H1 (cell line): ENCODE data around the gene CLIP4. TPM values are rescaled to one million over a fixed set of nuclear protein-coding genes. Genes with fewer than 3 reads are reported as not detected.

Experiments
- CBX5 ChIP-seq: fragments of 300-800, 300-1000 bp; sonication (generic); IDR thresholded peaks from 2 replicates; pipeline ENCODE4 v1.7.1; 2016; ENCODE audit warnings: antibody characterized with exemption, low read length, low read depth
- CBX8 ChIP-seq: fragments of 300-800, 300-1000 bp; sonication (generic); IDR thresholded peaks from 2 replicates; pipeline ENCODE4 v1.7.1; 2016; ENCODE audit warnings: low read depth, low read length, borderline replicate concordance
- CHD2 ChIP-seq: IDR thresholded peaks from 2 replicates; pipeline ENCODE4 v1.6.1; 2012; ENCODE audit warnings: low read length, improper control_type of control experiment
- CHD7 ChIP-seq: fragments of 300-600 bp; sonication (generic); IDR thresholded peaks from 2 replicates; pipeline ENCODE4 v1.7.1; 2012; ENCODE audit warnings: low read length, moderate library complexity, mild to moderate bottlenecking, inconsistent platforms; ENCODE audit not compliant: insufficient replicate concordance
- RBBP5 ChIP-seq: IDR thresholded peaks from 2 replicates; pipeline ENCODE4 v1.7.1; 2012; ENCODE audit warnings: low read depth, mild to moderate bottlenecking, inconsistent platforms, low read length, moderate library complexity, borderline replicate concordance
- RNF2 ChIP-seq: fragments of 200-900, 300-1000 bp; sonication (generic); IDR thresholded peaks from 2 replicates; pipeline ENCODE4 v1.7.1; 2016; ENCODE audit warnings: borderline replicate concordance, low read depth, mild to moderate bottlenecking, antibody characterized with exemption, low read length; ENCODE audit not compliant: poor library complexity, severe bottlenecking; ENCODE audit errors: missing control alignments
- SIX5 ChIP-seq: IDR thresholded peaks from 2 replicates; pipeline ENCODE4 v1.6.1; 2011; ENCODE audit warnings: mild to moderate bottlenecking, low read depth, low read length
- SP2 ChIP-seq: IDR thresholded peaks from 2 replicates; pipeline ENCODE4 v1.6.1; 2012; ENCODE audit warnings: mild to moderate bottlenecking, low read length, inconsistent platforms
- SRF ChIP-seq: IDR thresholded peaks from 2 replicates; pipeline ENCODE4 v1.6.1; 2011; ENCODE audit warnings: mild to moderate bottlenecking, low read depth, low read length, moderate library complexity
- YY1 ChIP-seq: IDR thresholded peaks from 2 replicates; pipeline ENCODE4 v1.6.1; 2011; ENCODE audit warnings: low read depth, mild to moderate bottlenecking, low read length
- polyA plus RNA-seq, 7 experiments: library from polyadenylated mRNA; depleted of rRNA in 3 of 7; stranded (reverse) in 5 of 7; unstranded in 2 of 7; fragments of >200 nt in 5 of 7; fragments of 200-250 nt in 2 of 7; gene quantifications; 1 replicate in 5 of 7; 2 replicates in 1 of 7; 4 replicates in 1 of 7; pipeline versions ENCODE4 v1.2.1 to v1.2.3, GENCODE V29; 2011 to 2013; ENCODE audit warnings: missing spikeins in 2 of 7, mixed read lengths in 2 of 7
- total RNA-seq: library from RNA; stranded (reverse); fragmentation: NEBNext Ultra II Directional; extraction: Animal tissue kit (Norgen Biotek cat#: 25700); gene quantifications from 2 replicates; pipeline ENCODE4 v1.2.1, GENCODE V29; 2021

The CLIP4 gene
- total and polyA plus RNA-seq, 2 of the 8 experiments (the other 6 are each of a cell fraction or from before 2014, with no cell fraction given) = 0.08 to 0.09 TPM

GRCh38 chr2:29220506-29221270, 105.5 kb downstream of the CLIP4 start (continued):
- no peak for TF ChIP-seq CHD7
- no peak for TF ChIP-seq YY1
- no peak for TF ChIP-seq SRF
- no peak for TF ChIP-seq CHD2
- no peak for TF ChIP-seq CBX8
- no peak for TF ChIP-seq CBX5
- TF ChIP-seq SIX5 = no peak
- TF ChIP-seq RNF2 = no peak
- TF ChIP-seq RBBP5 = no peak
- no peak for TF ChIP-seq SP2
